HuH-7 (cell line): ENCODE data around the gene PLA2G2D.

Experiments used
- DNase-seq: peaks from one replicate; pipeline ENCODE4 v3.0.0; 2011; ENCODE audit warnings: low spot score

Gene PLA2G2D

GRCh38 chr1:20086800-20087199, 32.5 kb downstream of the PLA2G2D start:
- DNase-seq: no peak

- DNase-seq: no peak
Measured at GRCh38 chr1:20083178-20083944, 36.0 kb downstream of the PLA2G2D start.

- DNase-seq: no peak
Measured at GRCh38 chr1:20082772-20083171, 36.6 kb downstream of the PLA2G2D start.

GRCh38 chr1:20081353-20081810, 38.0 kb downstream of the PLA2G2D start:
- no peak for DNase-seq

GRCh38 chr1:20080441-20081352, 38.6 kb downstream of the PLA2G2D start:
- no peak for DNase-seq

- no peak for DNase-seq
Measured at GRCh38 chr1:20079661-20080305, 39.6 kb downstream of the PLA2G2D start.

- DNase-seq: no peak
Measured at GRCh38 chr1:20078711-20079110, 40.6 kb downstream of the PLA2G2D start.

- no peak for DNase-seq
Measured at GRCh38 chr1:20078171-20078651, 41.1 kb downstream of the PLA2G2D start.

- DNase-seq: no peak
Measured at GRCh38 chr1:20076710-20077461, 42.5 kb downstream of the PLA2G2D start.

GRCh38 chr1:20076223-20076622, 43.1 kb downstream of the PLA2G2D start:
- DNase-seq: no peak

- DNase-seq: no peak
Measured at GRCh38 chr1:20075345-20075744, 44.0 kb downstream of the PLA2G2D start.

- no peak for DNase-seq
Measured at GRCh38 chr1:20074725-20075171, 44.6 kb downstream of the PLA2G2D start.

GRCh38 chr1:20074055-20074724, 45.1 kb downstream of the PLA2G2D start:
- DNase-seq: no peak

GRCh38 chr1:20073256-20073655, 46.1 kb downstream of the PLA2G2D start:
- DNase-seq: no peak

GRCh38 chr1:20072771-20073170, 46.6 kb downstream of the PLA2G2D start:
- DNase-seq: no peak

GRCh38 chr1:20071416-20071815, 47.9 kb downstream of the PLA2G2D start:
- no peak for DNase-seq

GRCh38 chr1:20070357-20070756, 49.0 kb downstream of the PLA2G2D start:
- no peak for DNase-seq

- no peak for DNase-seq
Measured at GRCh38 chr1:20069874-20070273, 49.5 kb downstream of the PLA2G2D start, which contains the start of gene PLA2G5. Gene PLA2G5, plus strand, starts transcription at chr1:20070194. Its CDS starts 14,637 bp downstream, at chr1:20084831.

- DNase-seq: no peak
Measured at GRCh38 chr1:20068722-20069121, 50.6 kb downstream of the PLA2G2D start.

GRCh38 chr1:20063861-20064292, 55.5 kb downstream of the PLA2G2D start:
- no peak for DNase-seq
